GM12878 (cell line): Measurements from ENCODE around the gene FCER1G. TPM values are rescaled to one million over a fixed set of nuclear protein-coding genes. Genes with fewer than 3 reads are reported as not detected.
A peak's percentile ranks its signal among the peaks of the same experiment; 100 is the strongest.

Experiments
- ATAC-seq: fragments of 200-7000 bp; cut with Tn5 transposase; 3 replicates; pipeline ENCODE4 v1.9.1; 2020; ENCODE audit warnings: mild to moderate bottlenecking, moderate library complexity
- BruUV-seq: library from RNA; stranded (reverse); fragments of 400-500 nt; replicated peaks from 2 replicates; lab custom pipeline; 2021; lab: Mats Ljungman, UMichigan
- CTCF ChIA-PET: fragments of 300-600 bp; sonication (Branson Sonifier 250); formaldehyde crosslinking; extraction: SDS; loops from one replicate; lab custom pipeline; 2021; ENCODE audit warnings: inconsistent platforms; lab: Yijun Ruan, JAX
- POLR2A ChIA-PET: fragments of 350-600 bp; formaldehyde crosslinking; extraction: SDS; loops from one replicate; lab custom pipeline; 2021; ENCODE audit warnings: inconsistent platforms; lab: Charles Lee
- RAD21 ChIA-PET: fragments of 300-600 bp; sonication (Branson Sonifier 250); formaldehyde crosslinking; loops from one replicate; lab custom pipeline; 2023; ENCODE audit warnings: antibody characterized with exemption; ENCODE audit not compliant: unreplicated experiment; lab: Charles Lee
- SMC1A ChIA-PET: fragments of 300-600 bp; sonication (Branson Sonifier 250); formaldehyde crosslinking; loops from one replicate; lab custom pipeline; 2023; ENCODE audit not compliant: unreplicated experiment, uncharacterized antibody; lab: Charles Lee
- DNase-seq: peaks from one replicate; pipeline ENCODE4 v3.0.0-alpha.2; 2011; ENCODE audit warnings: low read depth, low spot score
- FAIRE-seq: peaks from 3 replicates; lab custom pipeline; 2011; peaks lifted over from hg19 to GRCh38; lab: Jason Lieb, UNC
- H2AFZ ChIP-seq: 2 replicates; pipeline ENCODE4 v1.6.0; 2011; ENCODE audit warnings: low read depth, low read length, control low read depth; ENCODE audit not compliant: control insufficient read depth
- H3K27ac ChIP-seq: 2 replicates; pipeline ENCODE4 v1.5.1; 2011; ENCODE audit warnings: control low read depth; ENCODE audit not compliant: control insufficient read depth, insufficient read depth
- H3K27me3 ChIP-seq, 2 experiments: replicated peaks in 1 of 2; 2 replicates each; pipeline versions ENCODE4 v1.6.0 to v1.6.1; 2011; ENCODE audit warnings: low read length in 1 of 2; ENCODE audit not compliant: control insufficient read depth in 2 of 2, insufficient read depth in 2 of 2
- H3K36me3 ChIP-seq, 2 experiments: 2 replicates each; pipeline ENCODE4 v1.5.1; 2011; ENCODE audit warnings: low read length in 1 of 2; ENCODE audit not compliant: control insufficient read depth in 2 of 2, insufficient read depth in 2 of 2
- H3K4me1 ChIP-seq: 2 replicates; pipeline ENCODE4 v1.6.1; 2011; ENCODE audit warnings: mild to moderate bottlenecking, low read length, moderate library complexity, mixed read lengths; ENCODE audit not compliant: control insufficient read depth, insufficient read depth
- H3K4me2 ChIP-seq: 2 replicates; pipeline ENCODE4 v1.6.0; 2011; ENCODE audit warnings: control low read depth; ENCODE audit not compliant: control insufficient read depth, insufficient read depth
- H3K4me3 ChIP-seq: fragments of 200-600 bp; sonication (generic); 2 replicates; pipeline ENCODE4 v1.5.1; 2016
- H3K79me2 ChIP-seq: 2 replicates; pipeline ENCODE4 v1.6.0; 2011; ENCODE audit warnings: low read length; ENCODE audit not compliant: control insufficient read depth, insufficient read depth
- H3K9ac ChIP-seq: 2 replicates; pipeline ENCODE4 v1.8.0; 2011; ENCODE audit warnings: low read length, control low read depth, mixed read lengths; ENCODE audit not compliant: control insufficient read depth, insufficient read depth
- H3K9me3 ChIP-seq: replicated peaks from 3 replicates; pipeline ENCODE4 v1.5.1; 2011; ENCODE audit warnings: mild to moderate bottlenecking, low read length; ENCODE audit not compliant: control insufficient read depth, insufficient read depth
- H4K20me1 ChIP-seq: 2 replicates; pipeline ENCODE4 v1.6.0; 2011; ENCODE audit not compliant: control insufficient read depth, insufficient read depth
- BHLHE40 ChIP-seq, 2 experiments: fragments of 450-650 bp in 1 of 2; IDR thresholded peaks; 2 replicates each; pipeline ENCODE4 v1.6.1; 2011 to 2017; ENCODE audit warnings: low read depth in 2 of 2, borderline replicate concordance in 1 of 2, improper control_type of control experiment in 1 of 2, low read length in 1 of 2, mild to moderate bottlenecking in 1 of 2
- IRF4 ChIP-seq: IDR thresholded peaks from 2 replicates; pipeline ENCODE4 v1.6.1; 2011; ENCODE audit warnings: low read depth, low read length
- JUNB ChIP-seq: IDR thresholded peaks from 2 replicates; pipeline ENCODE4 v1.6.1; 2016; ENCODE audit warnings: antibody characterized with exemption, mild to moderate bottlenecking
- NBN ChIP-seq: fragments of 450-650 bp; IDR thresholded peaks from 2 replicates; pipeline ENCODE4 v1.6.1; 2016
- RAD21 ChIP-seq: IDR thresholded peaks from 2 replicates; pipeline ENCODE4 v1.6.1; 2011; ENCODE audit warnings: mild to moderate bottlenecking, low read depth, low read length, moderate library complexity; ENCODE audit not compliant: insufficient read depth
- SMARCA5 ChIP-seq: fragments of 450-650 bp; IDR thresholded peaks from 2 replicates; pipeline ENCODE4 v1.6.1; 2017; ENCODE audit warnings: mild to moderate bottlenecking
- SMC3 ChIP-seq: IDR thresholded peaks from 2 replicates; pipeline ENCODE4 v1.6.1; 2011; ENCODE audit warnings: low read length, improper control_type of control experiment, borderline replicate concordance
- SPI1 ChIP-seq: IDR thresholded peaks from 2 replicates; pipeline ENCODE4 v1.6.1; 2011; ENCODE audit warnings: low read depth, mild to moderate bottlenecking, low read length, moderate library complexity, borderline replicate concordance; ENCODE audit not compliant: insufficient read depth
- YY1 ChIP-seq: IDR thresholded peaks from 2 replicates; pipeline ENCODE4 v1.6.1; 2011; ENCODE audit warnings: low read depth, mild to moderate bottlenecking, low read length
- WGBS: methylation state at CpG from one replicate; pipeline ENCODE4 v1.1.6; 2016; ENCODE audit warnings: low lambda C conversion rate; ENCODE audit not compliant: insufficient replicate concordance, insufficient coverage; ENCODE audit errors: missing lambda C conversion rate; 5-methylcytosine and 5-hydroxymethylcytosine counted together
- in situ Hi-C: fragments of 300-500 bp; cut with MboI; formaldehyde crosslinking; loops from 9 replicates; pipeline ENCODE4 v1.14.3; 2018; ENCODE audit warnings: mixed read lengths
- intact Hi-C: fragments of 100-400 bp; cut with micrococcal nuclease; formaldehyde crosslinking; loops from one replicate; pipeline ENCODE4 v1.14.2; 2022; ENCODE audit not compliant: unreplicated experiment
- polyA plus RNA-seq, 11 experiments: library from polyadenylated mRNA; depleted of rRNA in 4 of 11; unstranded in 6 of 11; stranded (reverse) in 5 of 11; fragments of >200 nt; fragmentation: Nextera tagmentation in 4 of 11; fragmentation: Illumina TruSeq in 1 of 11; extraction: Ambion mirVana in 4 of 11; extraction: Trizol in 1 of 11; gene quantifications; 1 replicate in 1 of 11; 2 replicates in 10 of 11; pipeline versions ENCODE4 v1.2.1 to v1.2.3, GENCODE V29; 2011 to 2016; ENCODE audit warnings: inconsistent platforms in 2 of 11, missing spikeins in 2 of 11, low read depth in 1 of 11
- total RNA-seq, 4 experiments: library from RNA; depleted of rRNA in 3 of 4; stranded (reverse); fragments of >200 nt in 3 of 4; fragmentation: Illumina TruSeq in 1 of 4; extraction: Trizol in 1 of 4; gene quantifications; 2 replicates each; pipeline versions ENCODE4 v1.2.1 to v1.2.3, GENCODE V29; 2013 to 2021
- TF ChIP-seq, protein P1 (sequence below): fragments of 450-650 bp; IDR thresholded peaks from 2 replicates; pipeline ENCODE4 v1.6.1; 2014; ENCODE audit warnings: mild to moderate bottlenecking
- TF ChIP-seq, protein P2 (sequence below), 3 experiments: IDR thresholded peaks in 2 of 3; conservative IDR thresholded peaks in 1 of 3; 2 replicates each; pipeline ENCODE4 v1.5.1; 2011; ENCODE audit warnings: low read depth in 3 of 3, low read length in 3 of 3, mild to moderate bottlenecking in 3 of 3, control low read depth in 2 of 3, moderate library complexity in 2 of 3, inconsistent platforms in 1 of 3, mixed read lengths in 1 of 3; ENCODE audit not compliant: control insufficient read depth in 2 of 3, insufficient read depth in 1 of 3; ENCODE audit errors: extremely low read depth in 1 of 3

FCER1G gene
- total and polyA plus RNA-seq, 10 of the 15 experiments (the other 5 are each of a cell fraction or from before 2014, with no cell fraction given) = 0.40 to 1.9 (median 0.89) TPM

DNA sequence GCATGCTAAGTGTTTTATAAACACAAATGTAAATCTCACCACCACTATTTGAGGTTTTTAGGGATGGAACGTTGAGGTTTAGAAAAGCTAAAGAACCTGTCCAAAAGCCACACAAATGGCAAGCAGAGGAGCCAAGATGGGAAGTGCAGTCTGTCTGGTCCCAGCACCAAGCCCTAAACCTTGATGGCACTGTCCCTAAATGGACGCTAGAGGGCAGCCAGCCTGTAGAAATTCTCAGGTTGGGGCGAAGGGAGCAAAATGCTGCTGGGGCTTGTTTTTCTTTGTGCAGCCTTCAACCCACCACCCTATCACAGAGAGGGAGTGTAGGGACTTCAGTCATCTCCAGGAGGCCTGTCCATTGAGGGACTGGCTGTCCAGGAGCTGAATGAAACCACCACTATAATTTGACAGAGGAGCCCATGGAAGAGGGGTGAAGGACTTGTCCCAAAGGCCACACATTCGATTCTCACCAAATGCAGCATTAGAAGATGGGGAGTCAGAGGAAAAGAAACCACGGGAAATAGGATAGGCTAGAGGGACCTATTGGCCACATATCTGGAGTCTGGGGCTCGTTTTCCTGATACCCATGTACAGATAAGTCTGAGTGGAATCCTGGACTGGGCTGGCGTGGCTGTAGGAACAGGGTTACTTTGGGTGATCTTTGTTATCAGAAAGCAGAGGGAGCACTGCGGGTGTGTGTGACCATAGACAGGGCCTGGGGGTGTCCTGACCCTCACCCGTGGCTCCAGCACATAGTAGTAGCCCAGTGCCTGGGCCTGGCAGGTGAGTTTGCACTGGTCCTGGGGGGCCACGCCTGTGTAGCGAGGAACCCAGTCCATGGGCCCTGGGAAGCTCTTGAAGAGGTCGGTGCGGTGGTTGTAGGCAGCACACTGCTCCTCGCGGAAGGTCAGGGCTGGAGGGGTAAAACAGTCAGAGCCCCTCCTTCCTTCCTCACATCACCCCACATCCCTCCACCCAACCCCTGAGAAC, 22.3 kb upstream of the FCER1G start:
- CTCF ChIA-PET = interaction anchor here (1.0 to 7.0 kb wide), 20 partner anchors 10 to 549 kb away, joined by 3 to 164 read pairs (median 10); partner anchors contain the start of genes APOA2, CFAP126, NDUFS2 and PPOX
- intact Hi-C loops (loop anchor here (1.0 kb wide), 3 partner anchors 33 to 190 kb away; no protein-coding TSS in a partner anchor), in situ Hi-C loops (loop anchor here (10.0 kb wide), 1 partner anchor 552 kb away; the partner anchor contains the start of gene DUSP12)
- no peak overlapping the region for H3K9ac ChIP-seq
- no peak overlapping the region for H3K27ac ChIP-seq
- SMC1A ChIA-PET = interaction anchor here (0.9 to 5.3 kb wide), 13 partner anchors 11 to 546 kb away, joined by 3 to 55 read pairs (median 6); partner anchors contain the start of genes NDUFS2, PPOX and TOMM40L
- H4K20me1 ChIP-seq = no peaks in the 10 kb centered on the region
- ATAC-seq (peak; percentile 94), DNase-seq (no peak), FAIRE-seq (peak; percentile 88)
- no peaks in the 10 kb centered on the region for H3K36me3 ChIP-seq
- POLR2A ChIA-PET = interaction anchor here (1.7 to 3.3 kb wide), 2 partner anchors 10 to 33 kb away, joined by 9 to 18 read pairs; partner anchors contain the start of genes NDUFS2 and TOMM40L
- peak; percentile 84 for TF ChIP-seq RAD21
- peak; percentile 59; the same call in 1 of the 2 replicates for TF ChIP-seq YY1
- TF ChIP-seq BHLHE40 (IDR thresholded peaks at IDR 0.05; ENCODE audit: borderline replicate concordance in 1 of 2, low read depth in 2 of 2, low read length in 1 of 2) = 0 out of 4 replicates have a peak, but pooled peaks of 1 of the 2 experiments have one; percentile 25
- peak; percentile 49; the same call in 1 of the 2 replicates for TF ChIP-seq SPI1
- 0 out of 2 replicates have a peak, but pooled peaks have one; percentile 31 for TF ChIP-seq IRF4
- TF ChIP-seq NBN = 0 out of 2 replicates have a peak, but pooled peaks have one; percentile 26
- no peak for TF ChIP-seq SMARCA5
- peak; percentile 82 for TF ChIP-seq SMC3
- TF ChIP-seq JUNB = no peak
- TF ChIP-seq, protein P1, sequence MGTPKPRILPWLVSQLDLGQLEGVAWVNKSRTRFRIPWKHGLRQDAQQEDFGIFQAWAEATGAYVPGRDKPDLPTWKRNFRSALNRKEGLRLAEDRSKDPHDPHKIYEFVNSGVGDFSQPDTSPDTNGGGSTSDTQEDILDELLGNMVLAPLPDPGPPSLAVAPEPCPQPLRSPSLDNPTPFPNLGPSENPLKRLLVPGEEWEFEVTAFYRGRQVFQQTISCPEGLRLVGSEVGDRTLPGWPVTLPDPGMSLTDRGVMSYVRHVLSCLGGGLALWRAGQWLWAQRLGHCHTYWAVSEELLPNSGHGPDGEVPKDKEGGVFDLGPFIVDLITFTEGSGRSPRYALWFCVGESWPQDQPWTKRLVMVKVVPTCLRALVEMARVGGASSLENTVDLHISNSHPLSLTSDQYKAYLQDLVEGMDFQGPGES = no peak
- TF ChIP-seq, protein P2, sequence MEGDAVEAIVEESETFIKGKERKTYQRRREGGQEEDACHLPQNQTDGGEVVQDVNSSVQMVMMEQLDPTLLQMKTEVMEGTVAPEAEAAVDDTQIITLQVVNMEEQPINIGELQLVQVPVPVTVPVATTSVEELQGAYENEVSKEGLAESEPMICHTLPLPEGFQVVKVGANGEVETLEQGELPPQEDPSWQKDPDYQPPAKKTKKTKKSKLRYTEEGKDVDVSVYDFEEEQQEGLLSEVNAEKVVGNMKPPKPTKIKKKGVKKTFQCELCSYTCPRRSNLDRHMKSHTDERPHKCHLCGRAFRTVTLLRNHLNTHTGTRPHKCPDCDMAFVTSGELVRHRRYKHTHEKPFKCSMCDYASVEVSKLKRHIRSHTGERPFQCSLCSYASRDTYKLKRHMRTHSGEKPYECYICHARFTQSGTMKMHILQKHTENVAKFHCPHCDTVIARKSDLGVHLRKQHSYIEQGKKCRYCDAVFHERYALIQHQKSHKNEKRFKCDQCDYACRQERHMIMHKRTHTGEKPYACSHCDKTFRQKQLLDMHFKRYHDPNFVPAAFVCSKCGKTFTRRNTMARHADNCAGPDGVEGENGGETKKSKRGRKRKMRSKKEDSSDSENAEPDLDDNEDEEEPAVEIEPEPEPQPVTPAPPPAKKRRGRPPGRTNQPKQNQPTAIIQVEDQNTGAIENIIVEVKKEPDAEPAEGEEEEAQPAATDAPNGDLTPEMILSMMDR (IDR thresholded peaks at IDR 0.05 in 2 of 3, conservative IDR thresholded peaks at IDR 0.05 in 1 of 3; ENCODE audit: control insufficient read depth in 2 of 3, extremely low read depth in 1 of 3, insufficient read depth in 1 of 3, low read depth in 3 of 3, low read length in 3 of 3) = peak; percentile 89 to 95 (median 89)
- RAD21 ChIA-PET = interaction anchor here (1.4 to 7.2 kb wide), 7 partner anchors 12 to 189 kb away, joined by 4 to 55 read pairs (median 6); partner anchors contain the start of genes APOA2 and TOMM40L
- 51% methylated on average over 15 of the region's 15 CpGs for WGBS
- no peaks in the 10 kb centered on the region for H3K27me3 ChIP-seq
- H3K4me2 ChIP-seq = no peak overlapping the region
- no TSS peak for BruUV-seq
- no peak overlapping the region for H3K4me3 ChIP-seq
- H2AFZ ChIP-seq = peak overlapping the region; percentile 82
- no peaks in the 10 kb centered on the region for H3K9me3 ChIP-seq
- no peaks in the 10 kb centered on the region for H3K79me2 ChIP-seq
- peaks cover 19% of the 10 kb centered on the region for H3K4me1 ChIP-seq
